ENCODE measurements around the gene SWAP70.

SWAP70 gene

GRCh38 chr11:9762531-9762930 lies 98.7 kb downstream of the SWAP70 start:
- H3K4me3 ChIP-seq (ENCODE audit: low read length, poor library complexity, severe bottlenecking) = no peak overlapping the region
- no peaks in the 10 kb centered on the region for H3K36me3 ChIP-seq (ENCODE audit: insufficient read depth, low read length)
- no peaks in the 10 kb centered on the region for H3K27me3 ChIP-seq (ENCODE audit: insufficient read depth, low read length, poor library complexity, severe bottlenecking)
- H3F3A ChIP-seq (ENCODE audit: low read depth) = 0 out of 2 replicates have a peak, but pooled peaks cover 6% of the 10 kb centered on the region
- no peaks in the 10 kb centered on the region for H3K79me2 ChIP-seq (ENCODE audit: insufficient read depth, low read length)
- H3K9me3 ChIP-seq (ENCODE audit: insufficient read depth, low read depth, low read length) = no peaks in the 10 kb centered on the region
- peaks cover 39% of the 10 kb centered on the region for H3K4me1 ChIP-seq (ENCODE audit: insufficient read depth, low read length, poor library complexity, severe bottlenecking)
- no peak for TF ChIP-seq CTCF (conservative IDR thresholded peaks at IDR 0.05; ENCODE audit: low read length)
- no peak for TF ChIP-seq EZH2phosphoT487 (IDR thresholded peaks at IDR 0.05; ENCODE audit: borderline replicate concordance)
- no peaks in the 10 kb centered on the region for H3K9me2 ChIP-seq (replicated peaks; ENCODE audit: low read depth, low read length)
- no peak overlapping the region for H2AFZ ChIP-seq (ENCODE audit: low read length)
- H3K4me2 ChIP-seq (ENCODE audit: low read depth, low read length, poor library complexity, severe bottlenecking) = no peak overlapping the region
- H4K20me1 ChIP-seq (ENCODE audit: insufficient read depth, low read length, poor library complexity, severe bottlenecking) = no peaks in the 10 kb centered on the region
- no peak overlapping the region for H3K9ac ChIP-seq (ENCODE audit: low read depth, low read length, poor library complexity, severe bottlenecking)

GRCh38 chr11:9763301-9763700 lies 99.4 kb downstream of the SWAP70 start:
- Histone ChIP-seq H3F3A (ENCODE audit: low read depth) (0 out of 2 replicates have a peak, but pooled peaks cover 6% of the 10 kb centered on the region), H2AFZ (ENCODE audit: low read length) (no peak overlapping the region), H3K79me2 (ENCODE audit: insufficient read depth, low read length) (no peaks in the 10 kb centered on the region), H3K4me1 (ENCODE audit: insufficient read depth, low read length, poor library complexity, severe bottlenecking) (peaks cover 35% of the 10 kb centered on the region), H3K9ac (ENCODE audit: low read depth, low read length, poor library complexity, severe bottlenecking) (no peak overlapping the region), H4K20me1 (ENCODE audit: insufficient read depth, low read length, poor library complexity, severe bottlenecking) (no peaks in the 10 kb centered on the region), H3K4me3 (ENCODE audit: low read length, poor library complexity, severe bottlenecking) (no peak overlapping the region), H3K36me3 (ENCODE audit: insufficient read depth, low read length) (no peaks in the 10 kb centered on the region), H3K9me3 (ENCODE audit: insufficient read depth, low read depth, low read length) (no peaks in the 10 kb centered on the region), H3K9me2 (replicated peaks; ENCODE audit: low read depth, low read length) (no peaks in the 10 kb centered on the region), H3K27me3 (ENCODE audit: insufficient read depth, low read length, poor library complexity, severe bottlenecking) (no peaks in the 10 kb centered on the region), H3K4me2 (ENCODE audit: low read depth, low read length, poor library complexity, severe bottlenecking) (no peak overlapping the region)
- no peak for TF ChIP-seq EZH2phosphoT487 (IDR thresholded peaks at IDR 0.05; ENCODE audit: borderline replicate concordance)
- TF ChIP-seq CTCF (conservative IDR thresholded peaks at IDR 0.05; ENCODE audit: low read length) = no peak

- TF ChIP-seq EZH2phosphoT487 (IDR thresholded peaks at IDR 0.05; ENCODE audit: borderline replicate concordance) = no peak
- no peak for TF ChIP-seq CTCF (conservative IDR thresholded peaks at IDR 0.05; ENCODE audit: low read length)
- H3K9me2 ChIP-seq (replicated peaks; ENCODE audit: low read depth, low read length) = no peaks in the 10 kb centered on the region
- H3F3A ChIP-seq (ENCODE audit: low read depth) = no peaks in the 10 kb centered on the region
- H3K9me3 ChIP-seq (ENCODE audit: insufficient read depth, low read depth, low read length) = no peaks in the 10 kb centered on the region
- peaks cover 18% of the 10 kb centered on the region for H3K4me1 ChIP-seq (ENCODE audit: insufficient read depth, low read length, poor library complexity, severe bottlenecking)
- no peaks in the 10 kb centered on the region for H3K36me3 ChIP-seq (ENCODE audit: insufficient read depth, low read length)
- H4K20me1 ChIP-seq (ENCODE audit: insufficient read depth, low read length, poor library complexity, severe bottlenecking) = no peaks in the 10 kb centered on the region
- H3K4me3 ChIP-seq (ENCODE audit: low read length, poor library complexity, severe bottlenecking) = no peak overlapping the region
- peak overlapping the region; percentile 29 for H3K4me2 ChIP-seq (ENCODE audit: low read depth, low read length, poor library complexity, severe bottlenecking)
- H2AFZ ChIP-seq (ENCODE audit: low read length) = no peak overlapping the region
- H3K79me2 ChIP-seq (ENCODE audit: insufficient read depth, low read length) = no peaks in the 10 kb centered on the region
- no peaks in the 10 kb centered on the region for H3K27me3 ChIP-seq (ENCODE audit: insufficient read depth, low read length, poor library complexity, severe bottlenecking)
- H3K9ac ChIP-seq (ENCODE audit: low read depth, low read length, poor library complexity, severe bottlenecking) = peak overlapping the region; percentile 33
Measured at GRCh38 chr11:9765320-9766101, 101.6 kb downstream of the SWAP70 start.
